ENCODE measurements around the gene CTSO. TPM values are rescaled to one million over a fixed set of nuclear protein-coding genes. Genes with fewer than 3 reads are reported as not detected.

The CTSO gene
- total RNA-seq, 1 experiment from 2014 or later = 0.81 TPM

GRCh38 chr4:155974996-155975395 is 21.3 kb upstream of the CTSO start:
- Histone ChIP-seq H4K91ac (ENCODE audit: insufficient read length, low read depth, low read length) (no peak overlapping the region), H2BK15ac (ENCODE audit: low read depth, low read length) (no peak overlapping the region), H3K27me3 (ENCODE audit: insufficient read depth, low read length) (no peaks in the 10 kb centered on the region), H3K56ac (ENCODE audit: insufficient read length, low read depth, low read length) (no peak overlapping the region), H3K79me1 (ENCODE audit: insufficient read depth, low read depth, low read length, poor library complexity, severe bottlenecking) (no peaks in the 10 kb centered on the region), H3K4ac (ENCODE audit: low read depth, low read length) (no peak overlapping the region), H4K8ac (replicated peaks; ENCODE audit: insufficient read length, low read depth, low read length) (no peak overlapping the region), H3K4me1 (ENCODE audit: insufficient read depth, low read length) (peaks cover 5% of the 10 kb centered on the region; the same call in 1 of the 2 replicates), H3K27ac (ENCODE audit: insufficient read length, low read depth, low read length) (no peak overlapping the region), H3K9me3 (ENCODE audit: control insufficient read depth, low read depth, low read length) (no peaks in the 10 kb centered on the region), H2AK5ac (ENCODE audit: insufficient read length, low read length) (no peak overlapping the region), H3K14ac (ENCODE audit: insufficient read depth, low read length) (no peak overlapping the region), H2BK12ac (ENCODE audit: insufficient read length, low read depth, low read length) (no peak overlapping the region), H2BK120ac (ENCODE audit: low read depth, low read length, poor library complexity, severe bottlenecking) (no peak overlapping the region), H4K5ac (ENCODE audit: insufficient read length, low read depth, low read length) (no peak overlapping the region), H3K23me2 (ENCODE audit: insufficient read length, low read depth, low read length, poor library complexity, severe bottlenecking) (no peaks in the 10 kb centered on the region), H2AFZ (ENCODE audit: low read length) (no peak overlapping the region), H3K79me2 (ENCODE audit: insufficient read depth, low read length) (no peaks in the 10 kb centered on the region), H3T11ph (ENCODE audit: low read length) (no peak overlapping the region), H2BK5ac (ENCODE audit: insufficient read length, low read length) (no peak overlapping the region), H2BK20ac (ENCODE audit: low read depth, low read length, poor library complexity, severe bottlenecking) (no peak overlapping the region), H3K4me2 (ENCODE audit: insufficient read depth, insufficient read length, low read length) (no peak overlapping the region), H3K23ac (ENCODE audit: insufficient read length, low read depth, low read length) (no peak overlapping the region), H4K20me1 (ENCODE audit: control insufficient read depth, insufficient read depth, insufficient read length) (no peaks in the 10 kb centered on the region), H3K18ac (ENCODE audit: insufficient read length, low read depth, low read length) (no peak overlapping the region), H3K9ac (ENCODE audit: extremely low read depth, insufficient read length, low read length) (no peak overlapping the region)
- no peak for TF ChIP-seq CTCF (conservative IDR thresholded peaks at IDR 0.05)
- Mint-ChIP-seq H3K27me3 (ENCODE audit: low read depth) (no peaks in the 10 kb centered on the region), H3K4me3 (no peak overlapping the region), H3K4me1 (peaks cover 11 to 30% of the 10 kb centered on the region in 2 experiments), H3K27ac (no peak overlapping the region; a peak in 1 of 7 replicates), H3K9me3 (peaks cover 9 to 19% of the 10 kb centered on the region in 2 experiments), H3K36me3 (ENCODE audit: insufficient read depth in 1 of 3, low read depth in 3 of 3) (peaks cover 3 to 22% (median 20%) of the 10 kb centered on the region in 3 experiments; a peak in 4 of 7 replicates)
- DNase-seq = no peak
- WGBS (ENCODE audit: extremely low coverage, insufficient read length, low lambda C conversion rate) = no CpG with 5 or more reads among the region's 3 CpGs

Measured in H9 (cell line).